GM18951 (cell line): ENCODE data around the gene AFTPH.

ENCODE experiments used
- POLR2A ChIP-seq: IDR thresholded peaks from 4 replicates; pipeline ENCODE4 v1.6.1; 2011; ENCODE audit warnings: mild to moderate bottlenecking; ENCODE audit not compliant: insufficient read length, insufficient read depth; ENCODE audit errors: extremely low read depth
- in situ Hi-C: fragments of 300-500 bp; cut with MboI; formaldehyde crosslinking; loops from one replicate; pipeline ENCODE4 v1.12.0; 2022; ENCODE audit warnings: low sequenced_read_pairs, mixed read lengths, inconsistent platforms; ENCODE audit not compliant: unreplicated experiment

The AFTPH gene, protein sequence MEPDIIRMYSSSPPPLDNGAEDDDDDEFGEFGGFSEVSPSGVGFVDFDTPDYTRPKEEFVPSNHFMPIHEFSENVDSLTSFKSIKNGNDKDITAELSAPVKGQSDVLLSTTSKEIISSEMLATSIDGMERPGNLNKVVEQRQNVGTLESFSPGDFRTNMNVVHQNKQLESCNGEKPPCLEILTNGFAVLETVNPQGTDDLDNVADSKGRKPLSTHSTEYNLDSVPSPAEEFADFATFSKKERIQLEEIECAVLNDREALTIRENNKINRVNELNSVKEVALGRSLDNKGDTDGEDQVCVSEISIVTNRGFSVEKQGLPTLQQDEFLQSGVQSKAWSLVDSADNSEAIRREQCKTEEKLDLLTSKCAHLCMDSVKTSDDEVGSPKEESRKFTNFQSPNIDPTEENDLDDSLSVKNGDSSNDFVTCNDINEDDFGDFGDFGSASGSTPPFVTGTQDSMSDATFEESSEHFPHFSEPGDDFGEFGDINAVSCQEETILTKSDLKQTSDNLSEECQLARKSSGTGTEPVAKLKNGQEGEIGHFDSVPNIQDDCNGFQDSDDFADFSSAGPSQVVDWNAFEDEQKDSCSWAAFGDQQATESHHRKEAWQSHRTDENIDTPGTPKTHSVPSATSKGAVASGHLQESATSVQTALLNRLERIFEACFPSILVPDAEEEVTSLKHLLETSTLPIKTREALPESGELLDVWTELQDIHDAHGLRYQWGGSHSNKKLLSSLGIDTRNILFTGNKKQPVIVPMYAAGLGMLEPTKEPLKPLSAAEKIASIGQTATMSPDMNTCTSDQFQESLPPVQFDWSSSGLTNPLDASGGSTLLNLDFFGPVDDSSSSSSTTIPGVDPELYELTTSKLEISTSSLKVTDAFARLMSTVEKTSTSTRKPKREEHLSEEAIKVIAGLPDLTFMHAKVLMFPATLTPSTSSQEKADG

DNA sequence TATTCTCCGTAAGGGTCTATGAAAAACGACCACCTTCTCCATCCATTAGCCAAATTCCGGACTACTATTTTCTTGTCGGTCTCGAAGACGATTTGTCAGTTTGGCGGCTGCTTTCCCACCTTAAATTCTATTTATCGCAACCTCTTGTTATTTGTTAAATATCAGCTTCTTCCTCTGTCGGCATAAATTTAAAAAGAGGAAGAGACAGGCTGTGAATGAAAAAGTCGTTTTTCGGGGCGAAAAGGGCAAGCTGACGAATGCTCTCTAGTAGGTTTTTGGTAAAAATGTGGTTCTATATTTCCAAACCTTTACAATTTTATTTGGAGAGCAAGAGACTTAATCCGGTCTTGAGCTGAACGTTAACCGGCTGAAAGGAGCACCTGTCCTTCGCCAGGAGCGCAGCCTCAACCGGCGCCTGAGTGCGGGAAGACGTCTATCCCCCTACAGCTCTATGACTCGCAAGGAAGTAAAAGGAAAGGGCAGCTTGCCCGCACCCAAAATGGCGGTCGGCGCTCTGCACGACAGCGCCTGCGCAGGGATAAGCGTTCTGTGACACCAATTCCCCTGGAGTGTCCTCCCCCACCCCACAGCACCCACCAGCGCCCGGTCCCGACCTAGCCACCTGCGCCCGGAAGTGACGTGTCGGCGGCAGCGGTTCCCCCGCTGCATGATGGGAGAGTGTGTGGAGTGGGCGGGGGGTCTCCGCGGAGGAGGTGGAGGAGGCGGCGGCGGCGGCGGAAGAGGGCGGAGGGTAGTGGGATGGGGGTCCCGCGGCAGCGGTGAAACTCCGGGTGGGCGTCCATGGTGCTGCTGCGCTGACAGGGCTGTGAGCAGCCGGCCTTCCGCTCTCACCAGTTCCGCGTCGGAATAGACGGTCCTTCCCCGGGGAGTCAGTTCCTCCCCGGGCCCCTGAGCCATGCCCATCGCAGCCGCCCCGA lies at the start of gene AFTPH:
Gene AFTPH (plus strand): TSS at position 663 of the 938 bp plus-strand sequence. CDS start 27,147 bp downstream, outside the sequence.
- in situ Hi-C loops = no loop called here
- peak; percentile 83 for TF ChIP-seq POLR2A

DNA sequence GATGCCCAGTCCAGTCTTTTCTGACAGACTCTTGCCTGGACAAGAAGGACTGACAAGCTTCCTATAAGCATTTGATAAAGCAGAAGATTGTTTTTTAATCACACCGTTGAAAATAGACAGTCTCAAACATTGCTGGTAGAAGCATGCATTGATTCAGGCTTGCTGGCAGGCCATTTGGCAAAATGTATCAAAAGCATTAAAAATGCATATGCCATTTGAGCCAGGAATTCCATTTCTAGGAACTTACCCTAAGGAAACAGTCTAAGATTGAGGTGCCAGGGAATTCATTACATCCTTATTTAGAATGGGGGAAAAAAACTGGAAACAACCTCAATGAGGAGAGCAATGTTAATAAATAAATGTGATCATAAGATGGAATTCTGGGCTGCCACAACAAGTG lies 49.5 kb upstream of the AFTPH start:
- TF ChIP-seq POLR2A = no peak
- in situ Hi-C loops = no loop called here

DNA sequence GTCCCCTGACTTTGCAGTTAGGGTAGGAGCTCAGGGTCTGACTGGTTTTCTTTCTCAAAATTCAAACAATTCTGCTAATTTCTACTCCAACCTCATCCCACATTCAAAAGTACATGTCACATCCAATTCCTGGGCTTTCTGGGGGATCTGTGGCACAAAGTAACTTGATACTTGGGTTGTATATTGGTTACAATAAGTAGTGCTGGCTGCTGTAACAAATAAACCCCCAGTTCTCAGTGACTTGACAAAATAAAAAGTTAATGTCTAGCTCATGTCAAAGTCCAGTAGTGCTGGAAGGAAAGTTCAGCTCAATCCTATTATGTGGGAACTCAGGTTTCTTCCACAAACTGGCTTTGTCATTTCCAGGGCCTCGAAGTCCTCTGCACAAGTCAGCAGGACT lies 47.1 kb upstream of the AFTPH start:
- in situ Hi-C loops = no loop called here
- TF ChIP-seq POLR2A = no peak

DNA sequence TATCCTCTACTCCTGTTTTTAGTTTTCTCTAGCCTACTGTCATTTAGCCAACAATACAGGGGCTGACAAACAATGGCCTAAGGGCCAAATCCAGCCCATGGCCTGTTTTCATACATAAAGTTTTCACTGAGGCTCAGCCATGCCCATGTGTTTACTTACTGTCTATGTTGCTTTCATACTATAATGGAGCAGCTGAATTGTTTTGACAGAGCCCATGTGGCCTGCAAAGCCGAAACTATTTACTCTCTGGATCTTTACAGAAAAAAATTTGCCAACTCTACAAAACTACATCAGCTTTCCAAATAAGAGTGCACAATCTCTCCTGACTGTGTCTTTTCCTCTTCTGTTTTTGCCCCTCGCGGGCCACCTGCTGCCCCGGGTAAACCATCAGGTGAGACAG lies 46.1 kb upstream of the AFTPH start:
- in situ Hi-C loops = no loop called here

DNA sequence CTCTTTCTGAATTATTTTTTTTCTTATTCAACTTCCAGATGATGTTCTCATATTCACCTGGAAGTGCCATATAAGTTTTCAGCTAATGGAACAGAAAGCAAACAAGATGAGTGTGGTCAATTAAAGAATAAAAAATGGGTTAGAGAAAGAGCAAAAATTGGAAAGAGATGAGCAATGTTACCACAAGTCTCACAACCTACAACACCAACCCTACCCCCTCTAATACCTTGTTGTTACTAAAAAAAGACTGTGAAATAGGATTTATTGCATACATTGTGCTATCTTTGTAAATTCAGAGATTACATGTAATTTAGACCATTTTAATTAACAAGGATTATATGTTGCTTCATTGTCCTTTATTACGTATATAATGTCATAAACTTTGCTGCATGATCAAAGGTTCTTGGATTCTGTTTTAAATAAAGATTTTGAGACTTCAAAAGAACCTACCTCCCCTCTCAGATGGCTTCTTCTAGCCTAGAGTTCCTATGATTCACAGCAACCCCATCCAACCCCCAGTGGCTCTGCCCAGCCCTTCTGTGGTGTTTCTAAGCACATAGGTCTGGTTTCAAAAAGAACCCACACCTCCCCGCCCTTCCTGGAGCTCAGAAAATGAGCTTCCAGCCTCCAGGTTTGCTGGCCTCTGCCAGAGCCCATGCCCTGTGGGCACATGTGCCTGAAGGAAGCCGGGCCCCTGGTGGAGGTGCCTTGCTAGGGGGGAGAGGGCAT lies 45.5 kb upstream of the AFTPH start:
- in situ Hi-C loops = no loop called here
- no peak for TF ChIP-seq POLR2A

More for the DNA sequence above, 46.1 kb upstream of the AFTPH start:
- TF ChIP-seq POLR2A = no peak

DNA sequence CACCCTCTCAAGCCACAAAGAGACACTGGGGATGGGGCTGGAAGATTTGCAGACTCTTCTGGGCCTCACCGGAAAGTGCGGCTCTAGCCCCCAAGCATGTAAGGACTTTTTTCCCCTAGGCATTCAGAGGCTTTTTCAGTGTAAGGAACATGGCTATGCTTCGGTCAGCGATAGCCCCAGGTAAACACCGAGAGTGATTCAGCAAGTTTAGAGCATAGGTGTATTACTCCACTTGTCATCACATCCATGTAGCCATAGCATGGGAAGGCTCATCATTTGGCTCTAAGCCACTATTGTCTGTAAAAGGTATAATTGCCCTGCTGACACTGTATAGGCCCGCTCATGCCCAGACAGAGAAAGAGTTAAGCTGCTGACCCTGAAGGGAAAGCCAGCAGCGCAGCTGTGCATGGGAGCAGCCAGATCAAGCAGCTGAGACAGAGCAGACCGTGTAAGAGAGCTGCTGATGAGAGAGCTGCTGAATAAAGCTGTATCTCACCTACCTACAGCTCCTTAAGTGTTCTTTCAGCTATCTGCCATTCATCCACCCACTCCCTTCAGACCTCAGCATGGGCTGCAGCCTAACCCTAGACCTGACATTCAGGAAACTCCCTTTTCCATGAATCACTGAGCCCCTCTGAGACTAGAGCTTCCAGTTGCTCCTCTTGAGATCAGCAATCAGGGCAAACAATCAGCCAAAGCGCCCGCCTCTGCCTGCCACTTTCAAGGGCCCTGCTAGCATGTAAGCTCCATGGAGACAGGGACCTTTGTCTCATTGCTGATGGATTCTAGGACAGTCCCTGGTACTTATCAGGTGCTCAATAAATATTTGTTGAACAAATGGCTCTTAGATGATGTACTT lies 44.6 kb upstream of the AFTPH start:
- in situ Hi-C loops = loop anchor here (10.0 kb wide), 1 partner anchor 435 kb away; no protein-coding TSS in a partner anchor
- TF ChIP-seq POLR2A = no peak

DNA sequence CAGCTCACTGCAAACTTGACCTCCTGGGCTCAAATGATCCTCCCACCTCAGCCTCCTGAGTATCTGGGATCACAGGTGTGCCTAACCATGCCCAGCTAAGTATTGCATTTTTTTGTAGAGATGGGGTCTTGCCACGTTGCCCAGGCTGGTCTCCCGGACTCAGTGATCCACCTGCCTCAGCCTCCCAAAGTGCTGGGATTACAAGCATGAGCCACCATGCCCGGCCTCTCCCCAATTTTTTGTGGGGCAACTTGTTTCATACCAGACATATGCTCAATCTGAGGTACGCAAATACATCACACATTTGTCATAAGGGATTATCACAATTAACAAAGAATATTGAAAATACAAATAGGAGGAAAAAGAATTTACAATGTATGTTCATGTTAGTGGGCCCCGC lies 42.5 kb upstream of the AFTPH start:
- in situ Hi-C loops = loop anchor here (10.0 kb wide), 1 partner anchor 437 kb away; no protein-coding TSS in a partner anchor
- TF ChIP-seq POLR2A = no peak

DNA sequence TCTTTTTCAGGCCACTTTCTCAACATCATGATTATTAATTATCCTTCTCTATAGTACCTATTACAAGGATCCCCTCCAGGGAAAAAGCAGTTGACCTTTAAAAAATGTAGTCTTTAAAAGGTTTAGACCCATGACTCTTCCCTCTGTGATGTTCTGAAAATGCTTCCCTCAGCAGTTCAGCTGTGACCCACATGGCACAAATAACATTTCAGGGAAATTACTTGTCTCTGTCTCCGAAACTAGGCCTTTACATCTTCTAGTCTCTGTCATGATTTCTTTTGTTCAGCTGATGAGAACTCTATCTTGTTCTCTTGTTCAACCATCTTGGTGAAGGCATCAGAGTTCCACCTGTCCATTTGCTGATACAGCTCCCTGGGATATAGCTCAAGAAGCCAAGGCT lies 41.9 kb upstream of the AFTPH start:
- in situ Hi-C loops = loop anchor here (10.0 kb wide), 1 partner anchor 437 kb away; no protein-coding TSS in a partner anchor
- TF ChIP-seq POLR2A = no peak

DNA sequence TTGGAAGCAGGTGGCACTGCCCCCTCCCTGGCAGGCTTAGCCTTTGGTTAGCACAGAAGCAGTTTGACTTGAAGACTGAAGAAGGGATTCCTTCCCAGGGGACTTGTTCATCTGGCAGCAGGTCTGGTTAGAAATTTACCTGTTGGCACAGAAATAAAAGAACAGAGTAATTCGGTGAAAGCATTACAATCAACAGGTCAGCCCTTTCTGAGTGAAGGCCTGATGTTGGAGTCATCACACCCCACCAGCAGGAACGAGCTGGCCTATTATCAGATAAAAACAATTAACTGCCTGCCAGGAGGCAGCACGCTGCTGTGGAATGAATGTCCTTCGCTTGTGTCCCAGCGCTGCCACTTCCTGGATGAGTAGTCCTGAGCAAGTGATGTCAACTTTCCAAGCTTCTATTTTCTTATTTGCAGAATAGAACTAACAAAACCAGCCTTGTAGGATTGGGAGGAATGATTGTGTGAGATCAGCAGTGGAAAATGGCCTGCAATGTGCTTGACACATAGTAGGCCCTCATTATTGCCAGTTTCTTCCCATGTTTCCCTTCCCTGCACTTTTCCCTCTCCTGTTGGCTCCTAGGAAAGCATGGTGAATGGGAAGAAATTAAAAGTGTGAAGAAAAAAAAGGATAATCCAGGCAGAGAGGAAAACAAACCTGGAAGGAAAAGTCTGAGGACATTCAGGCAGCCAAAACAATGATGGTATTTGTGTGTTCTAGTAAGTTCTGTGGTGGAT lies 41.2 kb upstream of the AFTPH start:
- no peak for TF ChIP-seq POLR2A
- in situ Hi-C loops = loop anchor here (10.0 kb wide), 1 partner anchor 438 kb away; no protein-coding TSS in a partner anchor

DNA sequence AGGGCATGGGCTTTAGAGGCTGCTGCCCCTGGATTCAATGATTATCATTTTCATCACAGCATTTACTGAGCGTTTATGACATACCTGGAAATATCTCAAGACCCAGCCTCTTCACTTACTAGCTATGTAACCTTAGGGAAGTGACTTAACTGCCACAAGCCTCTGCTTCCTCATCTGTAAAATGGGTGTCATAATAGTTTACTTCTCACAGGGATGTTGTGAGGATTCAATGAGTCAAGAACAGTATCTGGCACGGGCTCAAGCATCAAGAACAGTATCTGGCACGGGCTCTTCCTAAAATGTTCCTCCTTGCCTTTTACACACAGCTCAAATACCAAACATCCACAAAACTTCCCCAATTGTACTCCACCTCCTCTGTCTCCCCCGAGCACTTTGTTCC lies 38.8 kb upstream of the AFTPH start:
- in situ Hi-C loops = loop anchor here (5.0 to 10.0 kb wide), 2 partner anchors 143 to 441 kb away; no protein-coding TSS in a partner anchor
- TF ChIP-seq POLR2A = no peak

DNA sequence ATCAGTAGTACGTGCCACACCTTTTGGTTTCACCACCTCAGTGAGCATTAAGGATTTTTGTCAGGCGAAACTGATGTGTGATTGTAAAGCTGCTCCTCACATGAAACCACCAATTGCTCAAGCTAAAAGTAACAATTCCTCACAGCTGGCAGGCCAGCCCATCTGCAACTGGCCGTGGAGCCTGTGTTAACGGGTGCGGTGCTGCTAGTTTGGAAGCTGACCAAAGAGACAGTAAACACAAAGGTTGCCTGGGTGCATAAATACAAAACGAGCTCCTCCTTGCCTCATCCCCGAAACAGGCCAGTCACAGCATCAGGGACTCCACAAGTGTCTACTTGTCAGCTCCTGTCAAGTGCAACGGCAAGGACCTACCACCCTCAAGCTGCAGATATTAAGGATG lies 38.2 kb upstream of the AFTPH start:
- in situ Hi-C loops = loop anchor here (5.0 to 10.0 kb wide), 2 partner anchors 144 to 441 kb away; no protein-coding TSS in a partner anchor
- no peak for TF ChIP-seq POLR2A
